OCI-LY3 (cell line): Measurements from ENCODE around the gene ESPN.

ENCODE experiments used
- H2AFZ ChIP-seq: fragments of 200-600, 300-600 bp; shearing (Covaris generic); 2 replicates; pipeline ENCODE4 v1.6.0; 2014; ENCODE audit warnings: antibody characterized with exemption, low read depth, low read length
- H3K27ac ChIP-seq: fragments of 200-600, 300-600 bp; sonication (generic); 2 replicates; pipeline ENCODE4 v1.5.1; 2014; ENCODE audit warnings: mild to moderate bottlenecking, low read length, moderate library complexity, mixed read lengths
- H3K27me3 ChIP-seq: fragments of 200-600, 300-600 bp; sonication (generic); 2 replicates; pipeline ENCODE4 v1.6.1; 2014; ENCODE audit warnings: low read depth, low read length, mixed read lengths
- H3K36me3 ChIP-seq: fragments of 200-600, 300-600 bp; sonication (generic); replicated peaks from 2 replicates; pipeline ENCODE3; 2014; ENCODE audit warnings: low read depth, low read length, mixed read lengths
- H3K4me1 ChIP-seq: fragments of 300-600, 200-600 bp; sonication (generic); 2 replicates; pipeline ENCODE4 v1.6.1; 2014; ENCODE audit warnings: low read length, mixed read lengths
- H3K4me2 ChIP-seq: fragments of 200-600, 300-600 bp; sonication (generic); 2 replicates; pipeline ENCODE4 v1.6.1; 2014; ENCODE audit warnings: low read length, mixed read lengths
- H3K4me3 ChIP-seq: fragments of 300-600, 200-600 bp; sonication (generic); 2 replicates; pipeline ENCODE4 v1.5.1; 2014; ENCODE audit warnings: antibody characterized with exemption, mild to moderate bottlenecking, low read length, moderate library complexity
- H3K79me2 ChIP-seq: fragments of 300-600, 200-600 bp; shearing (Covaris generic); 2 replicates; pipeline ENCODE4 v1.6.1; 2014; ENCODE audit warnings: mild to moderate bottlenecking, low read length, mixed read lengths
- H3K9ac ChIP-seq: fragments of 300-600, 200-600 bp; shearing (Covaris generic); 2 replicates; pipeline ENCODE4 v1.6.0; 2014; ENCODE audit warnings: mild to moderate bottlenecking, low read length, moderate library complexity
- H3K9me3 ChIP-seq: fragments of 200-600, 300-600 bp; shearing (Covaris generic); 2 replicates; pipeline ENCODE4 v1.6.1; 2014; ENCODE audit warnings: low read length, mixed read lengths; ENCODE audit not compliant: insufficient read depth
- H4K20me1 ChIP-seq: fragments of 200-600, 300-600 bp; sonication (generic); 2 replicates; pipeline ENCODE4 v1.6.1; 2016; ENCODE audit warnings: low read length, mixed read lengths; ENCODE audit not compliant: insufficient read depth
- CTCF ChIP-seq: fragments of 200-600, 300-600 bp; sonication (generic); IDR thresholded peaks from 2 replicates; pipeline ENCODE4 v1.5.1; 2014; ENCODE audit warnings: antibody characterized with exemption, low read length, low read depth
- EZH2phosphoT487 ChIP-seq: fragments of 200-600 bp; shearing (Covaris generic); IDR thresholded peaks from 2 replicates; pipeline ENCODE4 v1.6.1; 2018; ENCODE audit warnings: antibody characterized with exemption, mixed run types, low read depth

The ESPN gene

GRCh38 chr1:6508816-6509189 lies 84.2 kb downstream of the ESPN start:
- no peaks in the 10 kb centered on the region for H4K20me1 ChIP-seq
- H3K4me3 ChIP-seq: no peak overlapping the region
- H3K4me1 ChIP-seq: peaks cover 7% of the 10 kb centered on the region

GRCh38 chr1:6509220-6509918 lies 84.8 kb downstream of the ESPN start:
- Histone ChIP-seq H3K79me2 (no peaks in the 10 kb centered on the region), H3K36me3 (no peaks in the 10 kb centered on the region), H2AFZ (no peak overlapping the region), H3K27ac (no peak overlapping the region), H3K4me2 (no peak overlapping the region), H3K4me1 (peaks cover 7% of the 10 kb centered on the region), H3K4me3 (no peak overlapping the region), H3K9me3 (no peaks in the 10 kb centered on the region), H3K27me3 (no peaks in the 10 kb centered on the region), H3K9ac (no peak overlapping the region), H4K20me1 (no peaks in the 10 kb centered on the region)
- TF ChIP-seq CTCF (no peak), EZH2phosphoT487 (no peak)

More at GRCh38 chr1:6508816-6509189, 84.2 kb downstream of the ESPN start:
- Histone ChIP-seq H3K27ac (no peak overlapping the region), H2AFZ (no peak overlapping the region), H3K4me2 (no peak overlapping the region), H3K27me3 (no peaks in the 10 kb centered on the region), H3K36me3 (no peaks in the 10 kb centered on the region), H3K79me2 (no peaks in the 10 kb centered on the region), H3K9me3 (no peaks in the 10 kb centered on the region), H3K9ac (no peak overlapping the region)
- TF ChIP-seq EZH2phosphoT487 (no peak), CTCF (no peak)

- Histone ChIP-seq H3K27ac (no peak overlapping the region), H3K4me3 (no peak overlapping the region), H2AFZ (no peak overlapping the region), H3K79me2 (no peaks in the 10 kb centered on the region), H3K27me3 (no peaks in the 10 kb centered on the region), H3K4me1 (peaks cover 7% of the 10 kb centered on the region), H3K36me3 (no peaks in the 10 kb centered on the region), H3K9me3 (no peaks in the 10 kb centered on the region), H3K4me2 (no peak overlapping the region), H3K9ac (no peak overlapping the region), H4K20me1 (no peaks in the 10 kb centered on the region)
- TF ChIP-seq CTCF (no peak), EZH2phosphoT487 (no peak)
Measured at GRCh38 chr1:6509919-6510291, 85.3 kb downstream of the ESPN start.

GRCh38 chr1:6510493-6510892 lies 85.9 kb downstream of the ESPN start:
- no peak overlapping the region for H3K4me2 ChIP-seq
- peaks cover 7% of the 10 kb centered on the region for H3K4me1 ChIP-seq

More at GRCh38 chr1:6510493-6510892, 85.9 kb downstream of the ESPN start:
- Histone ChIP-seq H4K20me1 (no peaks in the 10 kb centered on the region), H3K36me3 (no peaks in the 10 kb centered on the region), H3K79me2 (no peaks in the 10 kb centered on the region), H3K27me3 (no peaks in the 10 kb centered on the region), H2AFZ (no peak overlapping the region), H3K9ac (no peak overlapping the region), H3K27ac (no peak overlapping the region), H3K4me3 (no peak overlapping the region), H3K9me3 (no peaks in the 10 kb centered on the region)
- TF ChIP-seq CTCF (no peak), EZH2phosphoT487 (no peak)
